ENCODE results near the gene MYOZ3. TPM values are rescaled to one million over a fixed set of nuclear protein-coding genes. Genes with fewer than 3 reads are reported as not detected.

MYOZ3 gene
- total and polyA plus RNA-seq, 2 donors (not counting 1 experiment from before 2014, with no cell fraction given), result 0.04 TPM; not detected in 1

- H3K79me2 ChIP-seq (ENCODE audit: control insufficient read depth, insufficient read depth, low read length), result no peaks in the 10 kb centered on the region
- H3K4me3 ChIP-seq (ENCODE audit: control extremely low read depth in 1 of 5, extremely low read depth in 1 of 5, insufficient read depth in 1 of 5, low read depth in 2 of 5, low read length in 4 of 5), result no peak overlapping the region
- H3K36me3 ChIP-seq (replicated peaks in 1 of 2; ENCODE audit: control extremely low read depth in 1 of 2, control insufficient read depth in 1 of 2, extremely low read depth in 1 of 2, insufficient read depth in 2 of 2, low read length in 1 of 2), result no peaks in the 10 kb centered on the region
- H3K27me3 ChIP-seq (replicated peaks in 1 of 4; ENCODE audit: control extremely low read depth in 1 of 4, control insufficient read depth in 3 of 4, insufficient read depth in 4 of 4, low read length in 3 of 4), result peaks cover 0 to 24% (median 4%) of the 10 kb centered on the region in 4 experiments
- intact Hi-C loops (cut with micrococcal nuclease), result no loop called here
- no peaks in the 10 kb centered on the region for H3K4me1 ChIP-seq (ENCODE audit: control insufficient read depth in 2 of 2, insufficient read depth in 2 of 2, low read length in 2 of 2)
- POLR2A ChIA-PET, result no interaction called here
- Mint-ChIP-seq H3K27ac (no peak overlapping the region), H3K27me3 (peaks cover 16% of the 10 kb centered on the region), H3K9me3 (ENCODE audit: insufficient read depth) (no peaks in the 10 kb centered on the region), H3K4me3 (no peak overlapping the region), H3K4me1 (no peaks in the 10 kb centered on the region)
- no peaks in the 10 kb centered on the region for H4K20me1 ChIP-seq (ENCODE audit: control insufficient read depth, insufficient read depth, low read length, poor library complexity, severe bottlenecking)
- H3K9ac ChIP-seq (ENCODE audit: low read length), result no peak overlapping the region
- ATAC-seq (ENCODE audit: low read depth) (no peak), DNase-seq (no peak)
- H3K27ac ChIP-seq (ENCODE audit: low read length in 2 of 2), result no peak overlapping the region
- 70% methylated on average over 1 of the region's 3 CpGs for WGBS (ENCODE audit: insufficient coverage)
- peaks cover 0 to 2% (median 0%) of the 10 kb centered on the region in 3 donors for H3K9me3 ChIP-seq (ENCODE audit: control extremely low read depth in 1 of 3, control insufficient read depth in 2 of 3, insufficient read depth in 1 of 3, low read length in 2 of 3)
- no peak overlapping the region for H3K4me2 ChIP-seq (replicated peaks; ENCODE audit: low read depth, low read length, poor library complexity, severe bottlenecking)
- CTCF ChIA-PET, result no interaction called here
- H2AFZ ChIP-seq (ENCODE audit: insufficient read depth, low read depth, low read length, poor library complexity, severe bottlenecking), result no peak overlapping the region
- TF ChIP-seq CTCF (IDR thresholded peaks at IDR 0.05) (no peak), EZH2 (IDR thresholded peaks at IDR 0.05; ENCODE audit: borderline replicate concordance, insufficient read depth, low read depth, low read length, poor library complexity, severe bottlenecking) (no peak)
Observed at GRCh38 chr5:150663936-150664335, 2.9 kb downstream of the MYOZ3 start.

- Histone ChIP-seq H3K9ac (ENCODE audit: low read length) (no peak overlapping the region), H3K27me3 (replicated peaks in 1 of 4; ENCODE audit: control extremely low read depth in 1 of 4, control insufficient read depth in 3 of 4, insufficient read depth in 4 of 4, low read length in 3 of 4) (peaks cover 0 to 33% (median 5%) of the 10 kb centered on the region in 4 experiments), H3K4me3 (ENCODE audit: control extremely low read depth in 1 of 5, extremely low read depth in 1 of 5, insufficient read depth in 1 of 5, low read depth in 2 of 5, low read length in 4 of 5) (no peak overlapping the region), H4K20me1 (ENCODE audit: control insufficient read depth, insufficient read depth, low read length, poor library complexity, severe bottlenecking) (no peaks in the 10 kb centered on the region), H3K9me3 (ENCODE audit: control extremely low read depth in 1 of 3, control insufficient read depth in 2 of 3, insufficient read depth in 1 of 3, low read length in 2 of 3) (peaks cover 0 to 2% (median 0%) of the 10 kb centered on the region in 3 donors), H3K4me2 (replicated peaks; ENCODE audit: low read depth, low read length, poor library complexity, severe bottlenecking) (no peak overlapping the region), H3K27ac (ENCODE audit: low read length in 2 of 2) (no peak overlapping the region), H3K36me3 (replicated peaks in 1 of 2; ENCODE audit: control extremely low read depth in 1 of 2, control insufficient read depth in 1 of 2, extremely low read depth in 1 of 2, insufficient read depth in 2 of 2, low read length in 1 of 2) (no peaks in the 10 kb centered on the region), H3K4me1 (ENCODE audit: control insufficient read depth in 2 of 2, insufficient read depth in 2 of 2, low read length in 2 of 2) (no peaks in the 10 kb centered on the region), H2AFZ (ENCODE audit: insufficient read depth, low read depth, low read length, poor library complexity, severe bottlenecking) (no peak overlapping the region), H3K79me2 (ENCODE audit: control insufficient read depth, insufficient read depth, low read length) (no peaks in the 10 kb centered on the region)
- no peak overlapping the region for H3K4me3 Mint-ChIP-seq
- WGBS (ENCODE audit: insufficient coverage), result 94% methylated on average over 6 of the region's 12 CpGs
- ChIA-PET POLR2A (no interaction called here), CTCF (interaction anchor here (1.3 kb wide), 1 partner anchor 8 kb away, joined by 3 read pairs; no protein-coding TSS in a partner anchor)
- intact Hi-C loops (cut with micrococcal nuclease), result no loop called here
- peaks cover 22% of the 10 kb centered on the region for H3K27me3 Mint-ChIP-seq
- H3K4me1 Mint-ChIP-seq, result no peaks in the 10 kb centered on the region
- no peak overlapping the region for H3K27ac Mint-ChIP-seq
- H3K9me3 Mint-ChIP-seq (ENCODE audit: insufficient read depth), result no peaks in the 10 kb centered on the region
- DNase-seq, result no peak
- no peak for ATAC-seq (ENCODE audit: low read depth)
- TF ChIP-seq EZH2 (IDR thresholded peaks at IDR 0.05; ENCODE audit: borderline replicate concordance, insufficient read depth, low read depth, low read length, poor library complexity, severe bottlenecking) (no peak), CTCF (IDR thresholded peaks at IDR 0.05) (no peak)
Observed at GRCh38 chr5:150665044-150665443, 4.0 kb downstream of the MYOZ3 start.

All from B cell (primary cell).